ENCODE results near the gene DHDDS.

DNA sequence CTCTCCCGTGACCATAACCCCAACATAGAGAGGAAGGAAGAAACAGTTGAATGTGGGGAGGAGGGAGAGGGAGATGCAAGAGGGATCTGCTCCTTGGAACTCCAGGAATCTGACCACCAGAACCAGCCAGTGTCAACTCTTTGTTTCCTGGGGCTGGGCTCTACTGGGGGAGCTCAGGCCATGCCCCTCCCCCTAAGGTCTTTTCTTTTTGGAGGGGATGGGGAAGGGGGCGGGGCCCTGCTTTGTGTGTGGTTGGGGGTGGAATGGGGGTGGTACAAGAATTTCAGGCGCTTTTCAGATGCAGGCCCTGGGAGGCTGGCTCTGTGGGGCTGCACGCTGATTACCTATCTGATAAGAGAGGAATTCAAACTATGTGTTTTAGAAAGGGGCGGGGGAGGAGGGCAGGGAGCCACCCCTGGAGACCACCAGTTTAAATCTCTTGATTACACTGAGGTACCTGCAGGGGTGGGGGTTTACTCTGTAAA, 13.2 kb upstream of the DHDDS start:
- TF ChIP-seq RBM22 (optimal IDR thresholded peaks at IDR 0.05; ENCODE audit: low read length), result no peak
- no peak for TF ChIP-seq TAF1 (CRISPR knock-in tag; IDR thresholded peaks at IDR 0.05)
- TF ChIP-seq ZNF790 (CRISPR knock-in tag; IDR thresholded peaks at IDR 0.05; ENCODE audit: borderline replicate concordance), result no peak
- TF ChIP-seq, protein P1, sequence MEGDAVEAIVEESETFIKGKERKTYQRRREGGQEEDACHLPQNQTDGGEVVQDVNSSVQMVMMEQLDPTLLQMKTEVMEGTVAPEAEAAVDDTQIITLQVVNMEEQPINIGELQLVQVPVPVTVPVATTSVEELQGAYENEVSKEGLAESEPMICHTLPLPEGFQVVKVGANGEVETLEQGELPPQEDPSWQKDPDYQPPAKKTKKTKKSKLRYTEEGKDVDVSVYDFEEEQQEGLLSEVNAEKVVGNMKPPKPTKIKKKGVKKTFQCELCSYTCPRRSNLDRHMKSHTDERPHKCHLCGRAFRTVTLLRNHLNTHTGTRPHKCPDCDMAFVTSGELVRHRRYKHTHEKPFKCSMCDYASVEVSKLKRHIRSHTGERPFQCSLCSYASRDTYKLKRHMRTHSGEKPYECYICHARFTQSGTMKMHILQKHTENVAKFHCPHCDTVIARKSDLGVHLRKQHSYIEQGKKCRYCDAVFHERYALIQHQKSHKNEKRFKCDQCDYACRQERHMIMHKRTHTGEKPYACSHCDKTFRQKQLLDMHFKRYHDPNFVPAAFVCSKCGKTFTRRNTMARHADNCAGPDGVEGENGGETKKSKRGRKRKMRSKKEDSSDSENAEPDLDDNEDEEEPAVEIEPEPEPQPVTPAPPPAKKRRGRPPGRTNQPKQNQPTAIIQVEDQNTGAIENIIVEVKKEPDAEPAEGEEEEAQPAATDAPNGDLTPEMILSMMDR (CRISPR knock-in tag; IDR thresholded peaks at IDR 0.05), result no peak
- no peak for TF ChIP-seq MBNL3 (CRISPR knock-in tag; conservative IDR thresholded peaks at IDR 0.05)
- no peak for TF ChIP-seq PCBP1 (IDR thresholded peaks at IDR 0.05; ENCODE audit: borderline replicate concordance, low read depth, low read length)
- no peak for TF ChIP-seq ARNT (IDR thresholded peaks at IDR 0.05)
- TF ChIP-seq SMC3 (IDR thresholded peaks at IDR 0.05; ENCODE audit: low read length), result no peak
- no peak for TF ChIP-seq EHMT2 (IDR thresholded peaks at IDR 0.05; ENCODE audit: borderline replicate concordance, low read depth, low read length)
- TF ChIP-seq SIN3A (IDR thresholded peaks at IDR 0.05; ENCODE audit: borderline replicate concordance, low read depth, low read length), result no peak
- no peak for TF ChIP-seq ADNP (CRISPR knock-in tag; IDR thresholded peaks at IDR 0.05)
